LoVo (cell line): ENCODE data around the gene MCOLN2.

Experiments used
- DNase-seq: peaks from one replicate; pipeline ENCODE4 v3.0.0-alpha.2; 2016; ENCODE audit warnings: low spot score

The MCOLN2 gene

GRCh38 chr1:84985365-84985764 is 11.5 kb downstream of the MCOLN2 start:
- DNase-seq, result no peak

GRCh38 chr1:84982395-84982794 is 14.5 kb downstream of the MCOLN2 start:
- DNase-seq, result no peak

- no peak for DNase-seq
Measured at GRCh38 chr1:84975035-84975434, 21.9 kb downstream of the MCOLN2 start.

GRCh38 chr1:84973498-84974334 is 23.2 kb downstream of the MCOLN2 start:
- DNase-seq, result no peak

GRCh38 chr1:84972377-84972987 is 24.4 kb downstream of the MCOLN2 start:
- peak; percentile 36 for DNase-seq

GRCh38 chr1:84971957-84972356 is 25.0 kb downstream of the MCOLN2 start:
- DNase-seq, result no peak

GRCh38 chr1:84969489-84970250 is 27.2 kb downstream of the MCOLN2 start:
- no peak for DNase-seq

- DNase-seq, result no peak
Measured at GRCh38 chr1:84968865-84969264, 28.0 kb downstream of the MCOLN2 start.

- DNase-seq, result peak; percentile 3
Measured at GRCh38 chr1:84968101-84968500, 28.8 kb downstream of the MCOLN2 start.

GRCh38 chr1:84967666-84968065 is 29.2 kb downstream of the MCOLN2 start:
- DNase-seq, result no peak

GRCh38 chr1:84963021-84963420 is 33.9 kb downstream of the MCOLN2 start:
- DNase-seq, result no peak

GRCh38 chr1:84961316-84961715 is 35.6 kb downstream of the MCOLN2 start:
- no peak for DNase-seq

- DNase-seq, result no peak
Measured at GRCh38 chr1:84960371-84960770, 36.5 kb downstream of the MCOLN2 start.

- DNase-seq, result no peak
Measured at GRCh38 chr1:84959294-84959693, 37.6 kb downstream of the MCOLN2 start.

GRCh38 chr1:84957966-84958365 is 38.9 kb downstream of the MCOLN2 start:
- no peak for DNase-seq

- DNase-seq, result no peak
Measured at GRCh38 chr1:84956655-84957054, 40.3 kb downstream of the MCOLN2 start.

GRCh38 chr1:84956097-84956496 is 40.8 kb downstream of the MCOLN2 start:
- no peak for DNase-seq

- no peak for DNase-seq
Measured at GRCh38 chr1:84949664-84950063, 47.2 kb downstream of the MCOLN2 start.

- DNase-seq, result no peak
Measured at GRCh38 chr1:84947536-84948410, 49.1 kb downstream of the MCOLN2 start.

- no peak for DNase-seq
Measured at GRCh38 chr1:84946631-84947030, 50.3 kb downstream of the MCOLN2 start.

- peak; percentile 91 for DNase-seq
Measured at GRCh38 chr1:84944767-84945486, 52.0 kb downstream of the MCOLN2 start.
